IMR-90 (cell line): ENCODE results near the gene CXCL11. TPM values are rescaled to one million over a fixed set of nuclear protein-coding genes. Genes with fewer than 3 reads are reported as not detected.

Experiments
- ATAC-seq: fragments of 200-7000 bp; cut with Tn5 transposase; 2 replicates; pipeline ENCODE4 v1.9.1; 2020; ENCODE audit warnings: low read depth, mild to moderate bottlenecking, moderate library complexity
- BruUV-seq: library from RNA; stranded (reverse); fragments of 400-500 nt; replicated peaks from 2 replicates; lab custom pipeline; 2021; lab: Mats Ljungman, UMichigan
- CTCF ChIA-PET: fragments of 300-600 bp; formaldehyde crosslinking; extraction: SDS; loops from one replicate; lab custom pipeline; 2021; ENCODE audit warnings: antibody characterized with exemption; lab: Yijun Ruan, JAX
- POLR2A ChIA-PET: fragments of 300-600 bp; sonication (Branson Sonifier 250); formaldehyde crosslinking; loops from one replicate; lab custom pipeline; 2022; ENCODE audit warnings: antibody characterized with exemption; ENCODE audit not compliant: unreplicated experiment; lab: Charles Lee
- DNase-seq: peaks from one replicate; pipeline ENCODE4 v3.0.0; 2013
- H2AFZ ChIP-seq: replicated peaks from 2 replicates; pipeline ENCODE3; 2013; ENCODE audit warnings: low read length, mild to moderate bottlenecking; ENCODE audit not compliant: poor library complexity
- H2AK5ac ChIP-seq: 2 replicates; pipeline ENCODE4 v1.6.1; 2013; ENCODE audit warnings: low read depth, low read length, inconsistent platforms
- H2AK9ac ChIP-seq: replicated peaks from 2 replicates; pipeline ENCODE3; 2013; ENCODE audit warnings: mild to moderate bottlenecking, low read depth, low read length, moderate library complexity; ENCODE audit not compliant: poor library complexity
- H2BK120ac ChIP-seq: 2 replicates; pipeline ENCODE4 v1.6.1; 2013; ENCODE audit warnings: low read depth, low read length, inconsistent platforms
- H2BK15ac ChIP-seq: 3 replicates; pipeline ENCODE4 v1.6.1; 2013; ENCODE audit warnings: low read depth, low read length, inconsistent platforms
- H2BK20ac ChIP-seq: 2 replicates; pipeline ENCODE4 v1.6.1; 2013; ENCODE audit warnings: low read depth, mild to moderate bottlenecking, inconsistent platforms, low read length, moderate library complexity
- H2BK5ac ChIP-seq: 2 replicates; pipeline ENCODE4 v1.6.1; 2013; ENCODE audit warnings: mild to moderate bottlenecking, low read depth, low read length, inconsistent platforms; ENCODE audit not compliant: poor library complexity, severe bottlenecking
- H3K14ac ChIP-seq: replicated peaks from 2 replicates; pipeline ENCODE4 v1.6.1; 2013; ENCODE audit warnings: low read depth, low read length, inconsistent platforms
- H3K18ac ChIP-seq: 2 replicates; pipeline ENCODE4 v1.6.1; 2013; ENCODE audit warnings: low read depth, low read length, control low read depth
- H3K23ac ChIP-seq: 2 replicates; pipeline ENCODE4 v1.6.1; 2013; ENCODE audit warnings: low read depth, low read length, inconsistent platforms
- H3K27ac ChIP-seq: 2 replicates; pipeline ENCODE4 v1.5.1; 2013; ENCODE audit warnings: mild to moderate bottlenecking, control low read depth, low read length; ENCODE audit not compliant: insufficient read depth
- H3K27me3 ChIP-seq: 2 replicates; pipeline ENCODE4 v1.6.1; 2013; ENCODE audit warnings: low read length; ENCODE audit not compliant: control insufficient read depth, insufficient read depth
- H3K36me3 ChIP-seq: 2 replicates; pipeline ENCODE4 v1.6.1; 2013; ENCODE audit warnings: low read length, mixed read lengths; ENCODE audit not compliant: control insufficient read depth, insufficient read depth
- H3K4ac ChIP-seq: 2 replicates; pipeline ENCODE4 v1.6.1; 2013; ENCODE audit warnings: low read depth, low read length, inconsistent platforms
- H3K4me1 ChIP-seq: 2 replicates; pipeline ENCODE4 v1.6.1; 2013; ENCODE audit warnings: low read length, mixed read lengths; ENCODE audit not compliant: control insufficient read depth, insufficient read depth
- H3K4me2 ChIP-seq: 2 replicates; pipeline ENCODE4 v1.6.1; 2013; ENCODE audit warnings: low read depth, mild to moderate bottlenecking, control low read depth, low read length, moderate library complexity
- H3K4me3 ChIP-seq: 2 replicates; pipeline ENCODE4 v1.5.1; 2013; ENCODE audit warnings: low read depth, mild to moderate bottlenecking, control low read depth, low read length, moderate library complexity; ENCODE audit not compliant: insufficient read depth
- H3K56ac ChIP-seq: 2 replicates; pipeline ENCODE4 v1.6.1; 2013; ENCODE audit warnings: low read length, inconsistent platforms; ENCODE audit not compliant: insufficient read depth; ENCODE audit errors: extremely low read depth
- H3K79me1 ChIP-seq, 2 experiments: 2 replicates each; pipeline ENCODE4 v1.6.1; 2013; ENCODE audit warnings: low read length in 2 of 2, inconsistent platforms in 1 of 2, low read depth in 1 of 2
- H3K9ac ChIP-seq: 2 replicates; pipeline ENCODE4 v1.6.1; 2013; ENCODE audit warnings: low read depth, low read length, control low read depth
- H3K9me1 ChIP-seq: 2 replicates; pipeline ENCODE4 v1.6.1; 2013; ENCODE audit warnings: low read length, inconsistent platforms; ENCODE audit not compliant: insufficient read depth
- H3K9me3 ChIP-seq: 2 replicates; pipeline ENCODE4 v1.6.1; 2013; ENCODE audit warnings: low read length; ENCODE audit not compliant: control insufficient read depth, insufficient read depth
- H4K20me1 ChIP-seq: 2 replicates; pipeline ENCODE4 v1.6.1; 2013; ENCODE audit warnings: low read length, inconsistent platforms; ENCODE audit not compliant: insufficient read depth
- H4K5ac ChIP-seq: 2 replicates; pipeline ENCODE4 v1.6.1; 2013; ENCODE audit warnings: mild to moderate bottlenecking, low read depth, low read length, control low read depth
- H4K8ac ChIP-seq, 2 experiments: 2 replicates each; pipeline ENCODE4 v1.6.1; 2013; ENCODE audit warnings: low read depth in 2 of 2, low read length in 2 of 2, control low read depth in 1 of 2, inconsistent platforms in 1 of 2
- H4K91ac ChIP-seq: 2 replicates; pipeline ENCODE4 v1.6.1; 2013; ENCODE audit warnings: low read depth, low read length, inconsistent platforms; ENCODE audit not compliant: insufficient read depth
- CHD1 ChIP-seq: IDR thresholded peaks from 2 replicates; pipeline ENCODE4 v1.6.1; 2012; ENCODE audit warnings: low read depth, low read length, improper control_type of control experiment
- FOS ChIP-seq: fragments of 150-350 bp; IDR thresholded peaks from 2 replicates; pipeline ENCODE4 v1.6.1; 2016; ENCODE audit warnings: low read depth, low read length
- MXI1 ChIP-seq: IDR thresholded peaks from 2 replicates; pipeline ENCODE4 v1.6.1; 2012; ENCODE audit warnings: low read depth, mild to moderate bottlenecking, low read length, moderate library complexity, borderline replicate concordance
- RCOR1 ChIP-seq: IDR thresholded peaks from 2 replicates; pipeline ENCODE4 v1.6.1; 2012; ENCODE audit warnings: mild to moderate bottlenecking, low read length, improper control_type of control experiment; ENCODE audit not compliant: insufficient replicate concordance
- dilution Hi-C: fragments of 300-500 bp; cut with HindIII; formaldehyde crosslinking; loops from one replicate; pipeline ENCODE4 v1.14.3; 2018; ENCODE audit warnings: low sequenced_read_pairs; ENCODE audit not compliant: unreplicated experiment
- in situ Hi-C: fragments of 300-500 bp; cut with MboI; formaldehyde crosslinking; loops from 3 replicates; pipeline ENCODE4 v1.14.3; 2019; ENCODE audit warnings: low sequenced_read_pairs, inconsistent platforms, mixed read lengths
- intact Hi-C: fragments of 100-400 bp; cut with micrococcal nuclease; formaldehyde crosslinking; loops from 2 replicates; pipeline ENCODE4 v1.10.0; 2022
- polyA plus RNA-seq, 3 experiments: library from polyadenylated mRNA; depleted of rRNA; stranded (reverse); fragments of >200 nt; gene quantifications; 2 replicates each; pipeline ENCODE4 v1.2.3, GENCODE V29; 2012; ENCODE audit warnings: low replicate concordance in 1 of 3
- total RNA-seq: library from RNA; depleted of rRNA; stranded (reverse); fragments of >200 nt; gene quantifications from 2 replicates; pipeline ENCODE4 v1.2.3, GENCODE V29; 2012
- TF ChIP-seq, protein P1 (sequence below): fragments of 150-350 bp; IDR thresholded peaks from 2 replicates; pipeline ENCODE4 v1.6.1; 2017; ENCODE audit warnings: mild to moderate bottlenecking, antibody characterized with exemption, low read length, low read depth

Gene CXCL11
- total and polyA plus RNA-seq, 2 of the 4 experiments (the other 2 are of a cell fraction) = under 0.01 TPM; not detected in 1

DNA sequence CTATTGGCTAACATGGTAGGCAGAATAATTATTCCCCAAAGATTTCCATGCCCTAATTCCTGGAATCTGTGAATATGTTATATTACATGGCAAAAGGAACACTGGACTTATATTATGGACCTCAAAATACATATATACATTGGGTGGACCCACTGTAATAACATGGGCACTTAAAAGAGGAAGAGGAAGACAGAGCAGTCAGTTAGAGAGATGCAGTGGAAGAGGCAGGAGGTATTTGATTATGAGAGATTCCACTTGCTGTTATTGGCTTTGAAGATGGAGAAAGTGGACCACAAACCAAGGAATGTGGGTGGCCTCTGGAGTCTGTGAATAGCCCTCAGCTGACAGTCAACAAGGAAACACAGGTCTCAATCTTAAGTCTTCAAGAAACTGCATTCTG, 24.6 kb upstream of the CXCL11 start:
- no peak overlapping the region for H2BK120ac ChIP-seq
- H4K20me1 ChIP-seq = no peaks in the 10 kb centered on the region
- no peak overlapping the region for H4K91ac ChIP-seq
- no peak overlapping the region for H3K9ac ChIP-seq
- H3K9me3 ChIP-seq = no peaks in the 10 kb centered on the region
- no peaks in the 10 kb centered on the region for H3K9me1 ChIP-seq
- H3K56ac ChIP-seq = no peak overlapping the region
- no peak overlapping the region for H2AFZ ChIP-seq
- no peak overlapping the region for H2BK20ac ChIP-seq
- no peak overlapping the region for H3K4me3 ChIP-seq
- H3K4ac ChIP-seq = no peak overlapping the region
- ATAC-seq (no peak), DNase-seq (no peak)
- H4K5ac ChIP-seq = no peak overlapping the region
- CTCF ChIA-PET = no interaction called here
- no peak overlapping the region for H2AK5ac ChIP-seq
- H3K79me1 ChIP-seq = no peaks in the 10 kb centered on the region
- no peak overlapping the region for H2BK15ac ChIP-seq
- in situ Hi-C loops = no loop called here
- H3K4me1 ChIP-seq = no peaks in the 10 kb centered on the region; the same call in 1 of the 2 replicates
- no peak for TF ChIP-seq MXI1
- TF ChIP-seq, protein P1, sequence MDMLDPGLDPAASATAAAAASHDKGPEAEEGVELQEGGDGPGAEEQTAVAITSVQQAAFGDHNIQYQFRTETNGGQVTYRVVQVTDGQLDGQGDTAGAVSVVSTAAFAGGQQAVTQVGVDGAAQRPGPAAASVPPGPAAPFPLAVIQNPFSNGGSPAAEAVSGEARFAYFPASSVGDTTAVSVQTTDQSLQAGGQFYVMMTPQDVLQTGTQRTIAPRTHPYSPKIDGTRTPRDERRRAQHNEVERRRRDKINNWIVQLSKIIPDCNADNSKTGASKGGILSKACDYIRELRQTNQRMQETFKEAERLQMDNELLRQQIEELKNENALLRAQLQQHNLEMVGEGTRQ = no peak
- TF ChIP-seq CHD1 = no peak
- TF ChIP-seq FOS = no peak
- TF ChIP-seq RCOR1 = no peak
- intact Hi-C loops = loop anchor here (10.0 kb wide), 1 partner anchor 146 kb away; no protein-coding TSS in a partner anchor
- no peaks in the 10 kb centered on the region for H3K36me3 ChIP-seq
- no peak overlapping the region for H2BK5ac ChIP-seq
- no peak overlapping the region for H3K14ac ChIP-seq
- H3K23ac ChIP-seq = no peak overlapping the region
- no peak overlapping the region for H3K4me2 ChIP-seq
- no peak overlapping the region for H3K18ac ChIP-seq
- dilution Hi-C loops = no loop called here
- peaks cover 5% of the 10 kb centered on the region for H3K27me3 ChIP-seq
- H4K8ac ChIP-seq = no peak overlapping the region
- POLR2A ChIA-PET = no interaction called here
- H3K27ac ChIP-seq = no peak overlapping the region
- BruUV-seq = no TSS peak
- H2AK9ac ChIP-seq = no peak overlapping the region
